ENCODE data around the gene BRF1. TPM values are rescaled to one million over a fixed set of nuclear protein-coding genes. Genes with fewer than 3 reads are reported as not detected.

The BRF1 gene
- total RNA-seq, 1 donor from 2014 or later = 16.9 TPM

GRCh38 chr14:105331575-105332349 is 31.0 kb upstream of the BRF1 start:
- peak overlapping the region; percentile 40 for H3K27ac Mint-ChIP-seq
- Histone ChIP-seq H3K36me3 (no peaks in the 10 kb centered on the region), H4K20me1 (ENCODE audit: low read depth) (peaks cover 44% of the 10 kb centered on the region)

GRCh38 chr14:105330491-105330895 is 29.7 kb upstream of the BRF1 start:
- Mint-ChIP-seq H3K27ac (peak overlapping the region; percentile 60), H3K4me3 (no peak overlapping the region), H3K4me1 (peaks cover 41% of the 10 kb centered on the region), H3K9me3 (peaks cover 8% of the 10 kb centered on the region), H3K27me3 (ENCODE audit: insufficient read depth, low read depth) (peaks cover 3% of the 10 kb centered on the region), H3K36me3 (peaks cover 5% of the 10 kb centered on the region)
- no peaks in the 10 kb centered on the region for H3K36me3 ChIP-seq
- peaks cover 17% of the 10 kb centered on the region for H3F3A ChIP-seq (ENCODE audit: low read depth)
- no peak overlapping the region for H3K27ac ChIP-seq
- H3K4me2 ChIP-seq = no peak overlapping the region
- H3K4me3 ChIP-seq = no peak overlapping the region
- H2AFZ ChIP-seq (replicated peaks) = no peak overlapping the region
- peaks cover 57% of the 10 kb centered on the region for H4K20me1 ChIP-seq (ENCODE audit: low read depth)
- H3K9ac ChIP-seq = no peak overlapping the region
- TF ChIP-seq CTCF (IDR thresholded peaks at IDR 0.05) = no peak
- TF ChIP-seq EZH2 (IDR thresholded peaks at IDR 0.05) = no peak
- no peak for TF ChIP-seq EZH2phosphoT487 (IDR thresholded peaks at IDR 0.05)
- no peak for DNase-seq (ENCODE audit: low spot score)
- peaks cover 6% of the 10 kb centered on the region for H3K79me2 ChIP-seq (ENCODE audit: low read depth)
- H3K9me3 ChIP-seq (ENCODE audit: low read depth) = no peaks in the 10 kb centered on the region
- no peaks in the 10 kb centered on the region for H3K27me3 ChIP-seq
- peaks cover 24% of the 10 kb centered on the region for H3K4me1 ChIP-seq

More at GRCh38 chr14:105331575-105332349, 31.0 kb upstream of the BRF1 start:
- Mint-ChIP-seq H3K36me3 (peaks cover 5% of the 10 kb centered on the region), H3K27me3 (ENCODE audit: insufficient read depth, low read depth) (no peaks in the 10 kb centered on the region), H3K4me1 (peaks cover 36% of the 10 kb centered on the region), H3K9me3 (peaks cover 8% of the 10 kb centered on the region), H3K4me3 (no peak overlapping the region)
- H3K79me2 ChIP-seq (ENCODE audit: low read depth) = peaks cover 6% of the 10 kb centered on the region
- no peak overlapping the region for H3K9ac ChIP-seq
- H3K27me3 ChIP-seq = no peaks in the 10 kb centered on the region
- H3K27ac ChIP-seq = no peak overlapping the region
- H3F3A ChIP-seq (ENCODE audit: low read depth) = peaks cover 15% of the 10 kb centered on the region
- peaks cover 22% of the 10 kb centered on the region for H3K4me1 ChIP-seq
- no peak overlapping the region for H3K4me2 ChIP-seq
- H2AFZ ChIP-seq (replicated peaks) = no peak overlapping the region
- H3K4me3 ChIP-seq = no peak overlapping the region
- no peak for DNase-seq (ENCODE audit: low spot score)
- no peaks in the 10 kb centered on the region for H3K9me3 ChIP-seq (ENCODE audit: low read depth)
- TF ChIP-seq EZH2 (IDR thresholded peaks at IDR 0.05) (no peak), EZH2phosphoT487 (IDR thresholded peaks at IDR 0.05) (no peak), CTCF (IDR thresholded peaks at IDR 0.05) (no peak)

GRCh38 chr14:105329411-105330150 is 28.8 kb upstream of the BRF1 start:
- Histone ChIP-seq H3K9me3 (ENCODE audit: low read depth) (no peaks in the 10 kb centered on the region), H3K27ac (no peak overlapping the region), H3K36me3 (no peaks in the 10 kb centered on the region), H2AFZ (replicated peaks) (no peak overlapping the region), H3K4me3 (no peak overlapping the region), H3K79me2 (ENCODE audit: low read depth) (peaks cover 9% of the 10 kb centered on the region), H4K20me1 (ENCODE audit: low read depth) (peaks cover 66% of the 10 kb centered on the region), H3K27me3 (no peaks in the 10 kb centered on the region), H3K4me1 (peaks cover 26% of the 10 kb centered on the region), H3K9ac (no peak overlapping the region), H3K4me2 (no peak overlapping the region), H3F3A (ENCODE audit: low read depth) (peaks cover 17% of the 10 kb centered on the region)
- TF ChIP-seq EZH2phosphoT487 (IDR thresholded peaks at IDR 0.05) = no peak
- no peak for TF ChIP-seq CTCF (IDR thresholded peaks at IDR 0.05)
- no peak for TF ChIP-seq EZH2 (IDR thresholded peaks at IDR 0.05)
- peaks cover 8% of the 10 kb centered on the region for H3K9me3 Mint-ChIP-seq
- peaks cover 5% of the 10 kb centered on the region for H3K36me3 Mint-ChIP-seq
- peaks cover 42% of the 10 kb centered on the region for H3K4me1 Mint-ChIP-seq
- peaks cover 4% of the 10 kb centered on the region for H3K27me3 Mint-ChIP-seq (ENCODE audit: insufficient read depth, low read depth)
- DNase-seq (ENCODE audit: low spot score) = no peak
- H3K27ac Mint-ChIP-seq = peak overlapping the region; percentile 74
- no peak overlapping the region for H3K4me3 Mint-ChIP-seq
